GM18508 (cell line): ENCODE results near the gene DDX6.
"Not testable (repeated sequence)": the region's sequence is repeated elsewhere in the genome, so short reads cannot be mapped to it uniquely, and the experiment has no call there.

ENCODE experiments used
- ATAC-seq: cut with Tn5 transposase; IDR thresholded peaks from one replicate; pipeline ENCODE4 v1.9.1; 2021; ENCODE audit warnings: moderate number of reproducible peaks; ENCODE audit not compliant: insufficient read depth, unreplicated experiment

Gene DDX6

GRCh38 chr11:118748056-118748455 lies 42.9 kb downstream of the DDX6 start:
- ATAC-seq: no peak

GRCh38 chr11:118746988-118747585 lies 43.9 kb downstream of the DDX6 start:
- ATAC-seq: no peak

GRCh38 chr11:118744046-118744445 lies 46.9 kb downstream of the DDX6 start:
- no peak for ATAC-seq

- no peak for ATAC-seq
Measured at GRCh38 chr11:118742304-118742703, 48.7 kb downstream of the DDX6 start.

GRCh38 chr11:118740892-118741291 lies 50.1 kb downstream of the DDX6 start:
- no peak for ATAC-seq

GRCh38 chr11:118735203-118735602 lies 55.8 kb downstream of the DDX6 start:
- no peak for ATAC-seq

- no peak for ATAC-seq
Measured at GRCh38 chr11:118734031-118734430, 56.9 kb downstream of the DDX6 start.

- not testable (repeated sequence) for ATAC-seq
Measured at GRCh38 chr11:118729753-118730152, 61.2 kb downstream of the DDX6 start.

- not testable (repeated sequence) for ATAC-seq
Measured at GRCh38 chr11:118728112-118728511, 62.9 kb downstream of the DDX6 start.

- ATAC-seq: not testable (repeated sequence)
Measured at GRCh38 chr11:118727721-118728066, 63.3 kb downstream of the DDX6 start.

- ATAC-seq: not testable (repeated sequence)
Measured at GRCh38 chr11:118727001-118727720, 63.8 kb downstream of the DDX6 start.

- ATAC-seq: not testable (repeated sequence)
Measured at GRCh38 chr11:118721478-118722015, 69.4 kb downstream of the DDX6 start.

- not testable (repeated sequence) for ATAC-seq
Measured at GRCh38 chr11:118720740-118721139, 70.2 kb downstream of the DDX6 start.

- not testable (repeated sequence) for ATAC-seq
Measured at GRCh38 chr11:118720078-118720477, 70.9 kb downstream of the DDX6 start.

GRCh38 chr11:118718562-118718961 lies 72.4 kb downstream of the DDX6 start:
- ATAC-seq: not testable (repeated sequence)

- not testable (repeated sequence) for ATAC-seq
Measured at GRCh38 chr11:118717733-118718132, 73.2 kb downstream of the DDX6 start.

- ATAC-seq: not testable (repeated sequence)
Measured at GRCh38 chr11:118717221-118717620, 73.7 kb downstream of the DDX6 start.

GRCh38 chr11:118715837-118716260 lies 75.1 kb downstream of the DDX6 start:
- ATAC-seq: no peak

GRCh38 chr11:118715245-118715831 lies 75.6 kb downstream of the DDX6 start:
- ATAC-seq: no peak

- no peak for ATAC-seq
Measured at GRCh38 chr11:118714816-118715215, 76.1 kb downstream of the DDX6 start.

- ATAC-seq: not testable (repeated sequence)
Measured at GRCh38 chr11:118714416-118714815, 76.5 kb downstream of the DDX6 start.
